DMS114 treated with DMSO at 0.1 percent for 48 hours (cell line): ENCODE results near the gene TGFA.

Experiments used
- DNase-seq: peaks from one replicate; lab custom pipeline; 2025; ENCODE audit not compliant: unreplicated experiment; lab: John Stamatoyannopoulos, UW

Gene TGFA

DNA sequence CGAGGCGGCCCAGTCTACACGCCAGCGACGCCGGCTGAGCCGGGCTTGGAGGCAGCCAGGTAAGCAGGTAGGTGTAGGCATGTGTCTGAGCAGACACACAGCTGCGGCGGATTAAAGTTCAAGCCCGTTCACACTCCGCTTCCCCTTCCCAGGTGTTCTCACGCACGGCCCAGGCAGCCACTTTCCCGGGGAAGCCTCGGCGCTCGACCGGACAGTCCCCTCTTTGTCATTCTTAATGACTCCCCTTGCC lies 367 bp downstream of the TGFA start:
- no peak for DNase-seq

DNA sequence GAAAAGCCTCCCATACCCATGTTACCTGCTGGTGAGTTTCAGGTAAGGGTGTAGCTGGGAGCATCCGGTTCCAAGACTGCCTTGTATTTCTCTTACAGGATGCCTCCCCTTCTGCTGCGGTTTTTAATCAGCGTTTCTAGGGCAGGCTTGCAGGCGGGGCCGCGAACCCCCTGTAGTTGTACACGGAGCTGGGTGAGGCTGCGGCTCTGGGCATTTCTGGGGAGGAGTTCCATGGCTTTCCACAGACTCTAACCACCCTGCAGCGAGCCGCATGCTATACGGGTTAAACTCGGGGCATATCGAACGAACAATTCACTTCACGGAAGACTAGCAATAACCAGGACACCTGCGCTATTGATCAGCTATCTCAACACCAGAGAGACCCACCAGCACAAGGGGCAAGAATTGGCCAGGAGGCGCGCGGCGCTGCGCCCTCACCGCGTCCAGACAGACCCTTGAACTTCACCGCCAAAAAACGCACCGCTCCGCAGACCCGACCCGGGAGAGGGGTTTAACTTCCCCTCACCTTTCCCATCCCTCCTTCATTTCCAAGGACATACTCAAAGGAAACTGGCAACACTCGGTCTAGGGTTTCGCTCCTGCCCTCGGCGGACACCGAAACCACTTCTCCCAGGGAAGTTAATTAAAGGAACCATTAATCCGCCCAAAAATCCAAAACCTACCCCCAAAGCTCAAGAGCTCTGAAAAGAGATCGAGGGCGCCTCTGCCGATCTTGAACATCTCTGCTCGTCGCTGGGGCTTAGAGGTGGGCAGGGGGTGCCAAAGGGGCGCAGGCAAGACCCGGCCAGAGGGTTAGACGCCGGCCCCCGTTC lies 909 bp downstream of the TGFA start:
- DNase-seq = no peak

DNA sequence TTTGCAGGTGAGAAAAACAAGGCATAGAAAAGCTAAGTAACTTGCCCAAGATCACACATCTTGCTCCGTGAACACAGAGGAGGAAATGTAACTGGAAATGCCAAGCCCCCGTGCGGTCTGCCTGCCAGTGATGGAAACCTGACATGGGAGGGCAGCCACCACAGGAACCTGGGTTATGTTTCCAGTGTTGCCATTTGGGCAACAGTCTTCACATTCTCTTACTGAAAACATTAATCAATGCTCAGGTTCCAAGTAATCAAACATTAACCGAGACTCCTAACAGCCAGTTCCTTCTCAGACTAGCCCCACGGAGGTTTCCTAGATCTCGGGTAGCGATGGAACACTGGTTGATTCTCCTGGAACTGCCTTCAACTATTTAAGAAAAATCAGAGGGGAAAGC lies 2.5 kb downstream of the TGFA start:
- DNase-seq = no peak

DNA sequence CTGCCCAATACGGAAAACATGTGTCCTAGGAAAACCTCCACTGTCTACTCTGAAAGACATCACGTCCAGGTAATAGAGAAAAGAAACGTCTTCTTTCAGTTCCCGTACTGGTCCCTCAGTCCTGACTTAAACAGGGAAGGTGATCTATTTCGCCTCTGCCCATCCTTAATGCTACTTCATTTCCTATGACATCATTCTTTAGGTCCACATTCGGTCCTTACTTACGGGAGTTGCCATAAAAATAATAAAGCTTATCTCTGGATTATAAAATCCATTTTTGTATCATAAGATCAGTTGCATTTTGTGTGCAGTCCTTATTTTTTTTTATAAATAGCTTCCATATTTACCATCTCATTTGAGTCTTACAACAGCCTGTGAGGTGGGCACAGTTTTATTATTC lies 3.7 kb downstream of the TGFA start:
- DNase-seq = no peak

DNA sequence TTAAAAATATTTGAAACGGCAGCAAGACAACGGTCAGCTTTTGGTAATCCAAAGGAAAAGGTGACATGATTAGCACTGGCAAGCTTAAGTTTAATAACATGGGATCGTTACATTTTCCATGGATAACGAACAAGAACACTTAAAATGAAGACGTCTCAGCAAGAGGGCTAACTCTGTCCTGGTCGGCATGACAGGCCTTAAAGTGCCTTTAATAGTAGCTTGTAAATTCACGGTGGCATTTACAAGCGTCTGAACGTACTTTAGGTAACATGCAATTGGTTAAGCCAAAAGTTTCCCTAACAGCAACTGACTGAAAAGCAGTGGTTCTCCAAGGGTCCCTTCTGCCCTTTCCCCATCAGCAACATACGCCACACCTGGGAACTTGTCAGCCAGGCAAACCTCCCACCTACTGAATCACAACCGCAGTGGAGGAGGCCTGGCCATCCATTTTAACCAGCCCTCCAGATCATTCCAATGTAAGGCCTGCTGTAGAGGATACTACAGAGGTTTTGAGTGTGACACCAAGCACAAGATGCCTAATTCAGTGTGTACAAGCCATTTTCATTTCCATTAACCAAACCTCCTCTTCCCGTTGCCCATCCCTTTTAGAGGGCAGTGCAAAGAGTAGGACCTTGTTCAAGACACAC lies 4.4 kb downstream of the TGFA start:
- no peak for DNase-seq

DNA sequence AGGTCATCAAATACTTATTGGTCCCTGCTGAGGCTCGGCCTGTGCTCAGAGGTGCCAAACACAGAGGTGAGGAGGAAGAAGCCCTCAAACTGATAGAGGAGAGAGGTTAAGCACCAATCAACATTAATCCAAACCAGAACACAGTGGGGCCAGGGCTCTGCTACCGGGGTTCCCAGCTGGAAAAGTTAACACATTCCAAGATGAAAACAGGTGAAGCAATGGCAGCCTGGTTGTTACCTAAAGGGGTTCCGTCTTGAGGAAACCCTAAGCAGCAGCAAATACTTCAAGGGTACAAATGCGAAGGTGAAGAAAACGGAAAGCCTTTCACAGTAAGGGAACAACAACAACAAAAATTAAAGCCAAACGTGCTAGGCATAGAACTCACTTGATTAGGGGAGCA lies 5.4 kb downstream of the TGFA start:
- no peak for DNase-seq

DNA sequence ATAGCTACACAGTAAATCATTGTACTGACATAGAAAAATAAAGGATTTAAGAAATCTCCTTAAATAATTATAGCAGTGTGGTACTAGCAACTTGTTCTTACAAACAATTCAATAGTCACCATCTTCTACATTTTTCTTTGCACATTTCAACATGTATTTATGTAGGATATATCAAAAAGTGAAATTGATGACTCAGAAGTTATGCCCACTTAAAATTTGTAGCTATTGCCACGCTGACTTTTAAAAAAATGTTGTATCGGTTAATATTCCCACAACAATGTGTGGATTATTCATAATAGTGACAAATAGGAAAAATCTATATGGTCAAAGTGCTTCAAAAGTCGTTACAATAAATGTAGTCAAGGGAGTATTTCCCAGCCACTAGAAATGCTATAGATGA lies 6.7 kb downstream of the TGFA start:
- no peak for DNase-seq

DNA sequence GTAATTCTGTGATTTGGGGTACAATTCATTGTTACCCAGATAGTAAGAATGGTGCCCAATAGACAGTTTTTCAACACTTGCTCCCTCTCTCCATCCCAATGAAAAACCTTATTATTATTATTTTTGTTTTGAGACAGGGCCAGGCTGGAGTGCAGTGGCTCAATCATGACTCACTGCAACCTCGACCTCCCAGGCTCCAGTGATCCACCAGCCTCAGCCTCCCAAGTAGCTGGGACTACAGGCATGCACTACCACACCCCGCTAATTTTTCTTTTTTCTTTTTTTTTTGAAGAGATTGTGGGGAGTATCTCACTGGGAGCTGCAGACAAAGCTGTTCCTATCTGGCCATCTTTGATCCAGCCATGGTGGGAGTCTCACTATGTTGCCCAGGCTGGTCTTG lies 7.2 kb downstream of the TGFA start:
- DNase-seq = no peak

DNA sequence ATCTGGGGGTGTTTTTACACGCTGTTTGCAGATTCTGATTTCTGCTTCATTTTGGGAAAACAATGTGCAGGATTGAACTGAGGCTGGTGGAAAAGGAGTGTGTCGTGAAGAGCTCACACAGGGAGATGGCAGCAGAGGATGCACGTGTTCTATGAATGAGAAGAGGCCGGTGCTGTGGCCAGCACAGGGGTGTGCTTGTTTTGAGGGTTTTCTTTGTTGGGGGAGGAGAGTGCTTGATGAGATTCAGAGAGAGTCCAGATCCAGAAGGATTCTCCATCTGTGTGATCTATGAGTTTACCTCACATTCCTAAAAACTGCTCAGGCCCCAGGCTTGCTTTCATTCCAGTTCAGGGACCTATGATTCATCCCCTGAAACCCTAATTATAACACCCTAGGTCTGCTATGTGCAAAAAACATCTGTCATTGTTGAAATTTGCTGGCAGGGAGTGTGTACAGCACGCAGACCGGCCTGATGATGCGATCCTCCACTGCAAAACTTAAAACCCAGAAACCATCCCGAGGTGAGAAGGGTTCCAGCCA lies 12.1 kb downstream of the TGFA start:
- no peak for DNase-seq

DNA sequence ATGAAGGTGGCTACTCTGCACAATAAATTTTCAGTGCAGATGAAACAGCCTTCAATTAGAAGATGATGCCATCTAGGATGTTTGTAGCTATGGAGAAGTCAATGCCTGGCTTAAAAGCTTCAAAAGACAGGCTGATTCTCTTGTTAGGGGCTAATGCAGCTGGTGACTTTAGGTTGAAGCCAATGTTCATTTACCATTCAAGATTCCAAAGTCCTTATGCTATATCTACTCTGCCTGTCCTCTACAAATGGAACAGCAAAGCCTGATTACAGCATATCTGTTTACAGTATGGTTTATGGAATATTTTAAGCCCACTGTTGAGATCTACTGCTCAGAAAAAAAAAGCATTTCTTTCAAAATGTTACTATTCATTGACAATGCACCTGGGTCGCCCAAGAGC lies 15.8 kb downstream of the TGFA start:
- DNase-seq = no peak

DNA sequence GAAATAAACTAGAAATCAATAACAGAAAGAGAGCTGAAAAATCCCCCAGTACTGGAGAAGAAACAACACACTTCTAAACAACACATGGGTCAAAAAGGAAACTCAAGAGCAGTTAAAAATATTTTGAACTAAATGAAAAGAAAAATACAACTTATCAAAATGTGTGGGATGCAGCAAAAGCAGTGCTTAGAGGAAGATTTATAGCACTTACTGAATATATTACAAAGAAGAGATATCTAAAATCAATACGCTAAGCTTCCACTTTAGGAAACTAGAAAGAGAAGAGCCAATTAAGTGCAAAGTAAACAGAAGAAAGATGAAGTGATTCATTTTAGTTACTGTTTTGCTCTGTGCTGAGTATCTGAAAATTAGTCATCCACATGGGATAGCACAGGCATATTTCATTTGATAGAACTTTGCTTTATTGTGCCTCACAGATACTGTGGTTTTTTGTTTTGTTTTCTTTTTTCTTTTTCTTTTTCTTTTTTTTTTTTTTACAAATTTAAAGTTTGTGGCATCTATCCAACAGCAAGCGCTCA lies 17.0 kb downstream of the TGFA start:
- DNase-seq = no peak

DNA sequence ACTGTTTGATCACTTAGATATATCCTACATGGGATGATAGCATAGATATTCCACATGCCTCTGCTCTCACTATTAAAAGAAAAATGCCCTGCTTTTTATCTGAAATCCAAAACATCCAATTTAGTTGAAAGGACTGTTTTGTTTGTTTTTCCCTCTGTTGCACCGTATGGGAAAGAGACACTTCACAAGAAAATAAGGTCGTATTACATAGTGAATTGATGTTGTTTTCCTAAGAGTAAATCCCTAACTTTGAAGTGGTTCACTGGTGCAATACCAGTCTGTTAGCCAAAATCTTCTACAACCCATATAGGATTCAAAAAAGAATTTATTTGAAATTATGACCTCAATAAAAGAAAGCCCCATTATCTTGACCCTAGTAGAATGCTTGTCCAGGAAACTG lies 18.1 kb downstream of the TGFA start:
- no peak for DNase-seq

DNA sequence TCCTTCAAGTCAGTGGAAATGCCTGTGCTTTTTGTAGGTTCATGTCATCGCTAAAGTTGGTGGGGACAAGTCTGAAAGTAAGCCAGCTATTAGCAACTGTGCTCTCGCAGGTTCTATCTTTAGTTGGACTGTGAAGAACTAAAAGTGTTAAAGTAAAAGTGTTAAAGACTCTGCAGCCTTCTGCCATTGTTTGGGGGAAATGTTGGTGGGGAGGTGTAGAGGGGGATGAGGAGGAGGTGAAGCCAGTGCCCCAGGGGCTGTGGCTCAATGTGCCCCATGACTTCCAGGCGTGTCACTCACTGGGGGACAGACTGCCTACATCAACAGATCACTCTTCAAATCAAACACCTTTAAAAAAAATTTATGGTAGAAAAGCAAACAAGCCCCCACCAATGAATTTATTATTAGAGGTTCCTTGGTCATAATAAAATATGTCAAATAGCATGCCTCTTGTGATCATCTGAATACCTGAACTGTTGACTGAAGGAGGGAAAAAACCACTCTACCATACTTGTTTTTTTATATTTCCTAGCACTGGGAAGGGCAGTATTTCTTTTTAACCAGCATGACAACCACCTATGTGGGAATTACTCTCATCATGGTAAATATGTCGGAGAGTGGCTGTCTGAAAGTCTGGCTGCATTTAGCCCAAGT lies 19.3 kb downstream of the TGFA start:
- DNase-seq = no peak

DNA sequence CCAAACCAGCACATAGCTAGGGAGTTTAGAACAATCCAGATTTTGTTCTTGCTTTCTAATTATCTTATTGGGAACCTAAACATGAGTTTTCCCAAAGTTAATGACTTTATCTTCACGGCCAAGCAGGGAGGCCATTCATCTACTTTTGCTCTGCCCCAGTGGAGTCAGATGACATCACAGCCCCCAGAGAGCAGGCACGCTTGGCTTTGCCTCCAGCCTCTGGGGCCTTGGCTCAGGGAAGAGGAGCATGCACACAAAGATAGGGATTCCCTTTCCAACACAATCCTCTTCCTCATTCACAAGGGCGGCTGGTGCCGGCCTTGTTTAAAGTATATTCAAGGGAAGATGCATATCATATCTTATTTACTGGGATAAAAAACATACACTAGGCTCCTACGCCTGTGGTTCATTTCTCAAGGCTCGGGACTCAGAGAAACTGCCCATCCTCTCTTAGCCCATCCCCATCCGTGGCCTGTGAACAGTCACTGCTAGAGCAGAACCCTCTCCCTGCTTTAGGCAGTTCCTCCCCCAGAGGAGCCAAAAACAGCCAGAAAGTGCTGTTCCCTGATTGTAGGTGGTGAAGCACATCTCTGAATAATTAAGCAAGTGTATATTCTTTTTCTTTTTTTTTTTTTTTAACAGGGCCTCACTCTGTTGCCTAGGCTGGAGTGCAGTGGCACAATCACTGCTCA lies 21.2 kb downstream of the TGFA start:
- DNase-seq = no peak

DNA sequence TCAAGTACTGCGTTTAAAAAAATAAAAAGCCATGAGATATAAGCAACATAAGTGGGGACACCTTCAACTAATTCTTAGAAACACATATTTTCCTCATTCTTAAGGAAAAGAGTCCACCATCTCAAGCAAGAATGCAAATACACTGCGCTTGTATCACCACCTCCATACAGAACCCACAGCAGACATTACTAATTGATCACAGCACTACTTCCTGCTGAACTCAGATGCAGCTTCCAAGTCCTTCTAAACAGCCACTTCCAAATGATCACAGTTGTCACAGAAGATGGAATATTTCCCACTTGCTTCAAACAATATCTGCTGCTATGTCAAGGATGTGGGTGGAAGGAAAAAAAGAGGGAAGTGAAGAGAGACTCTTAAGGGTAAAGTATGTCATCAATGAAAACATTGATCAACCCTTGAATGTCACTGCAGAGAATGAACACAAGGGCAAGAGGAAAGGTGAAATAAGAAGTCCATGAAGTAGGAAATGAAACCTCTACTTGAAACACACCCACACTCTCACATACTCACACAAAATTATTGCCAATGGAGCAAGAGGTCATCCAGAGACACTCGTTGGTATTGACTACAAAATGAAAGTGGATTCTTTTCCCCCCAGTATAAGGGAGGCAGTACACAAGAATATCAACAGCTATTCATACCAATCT lies 22.1 kb downstream of the TGFA start:
- DNase-seq = no peak

DNA sequence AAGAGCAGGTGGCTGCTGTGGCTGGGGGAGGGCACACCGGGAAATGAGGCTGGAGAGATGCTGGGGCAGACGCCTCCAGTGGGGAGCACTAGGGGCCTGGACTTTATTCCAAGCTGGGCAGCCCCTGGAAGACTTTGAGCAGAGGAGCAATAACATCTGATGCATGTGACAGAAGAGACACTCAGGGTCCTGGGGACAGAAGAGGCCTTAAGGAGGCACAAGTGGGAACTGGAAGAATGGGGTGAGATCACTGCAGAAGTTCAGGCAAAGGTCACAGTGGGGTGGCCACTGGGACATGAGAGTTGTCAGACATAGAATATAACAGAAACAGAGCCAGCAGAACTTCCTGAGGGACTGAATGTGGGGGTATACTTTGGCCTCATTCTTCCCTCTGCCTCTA lies 24.0 kb downstream of the TGFA start:
- no peak for DNase-seq

DNA sequence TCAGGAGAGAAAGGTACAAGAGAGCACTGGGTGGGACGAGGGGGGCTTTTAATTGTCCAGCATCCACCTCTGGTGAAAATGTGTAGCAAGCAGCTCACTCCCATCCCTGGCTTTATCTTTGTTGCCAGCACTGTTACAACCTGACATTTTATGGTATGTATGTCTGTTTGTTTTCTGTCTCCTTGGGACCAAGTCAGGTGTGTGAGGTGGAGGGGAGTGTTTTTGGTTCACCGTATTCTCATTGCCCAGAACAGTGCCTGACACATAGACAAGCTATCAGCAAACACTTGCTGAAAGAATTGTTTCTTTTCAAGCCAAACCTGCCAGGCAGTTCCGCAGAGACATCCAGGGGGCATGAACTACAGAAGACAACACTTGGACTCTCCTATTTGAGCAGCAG lies 24.7 kb downstream of the TGFA start:
- no peak for DNase-seq

DNA sequence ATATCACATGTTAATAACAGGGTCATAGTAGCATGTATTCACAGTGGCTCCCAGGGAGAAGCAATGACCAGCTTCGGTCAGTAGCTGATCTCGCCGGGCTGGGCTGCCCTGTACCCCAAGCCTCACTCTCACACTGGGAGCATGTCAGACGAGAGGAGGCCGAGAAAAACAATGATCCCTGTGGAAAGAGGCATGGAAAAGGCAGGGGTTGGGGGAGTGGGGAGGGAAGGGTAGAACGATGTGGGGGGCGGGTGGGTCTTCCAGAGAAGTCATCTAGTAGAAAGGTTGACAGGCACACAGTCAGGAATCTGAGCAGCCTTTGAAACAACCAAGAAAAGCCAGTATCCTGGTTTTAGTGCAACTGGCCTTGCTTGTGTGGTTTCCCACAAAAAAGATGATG lies 25.4 kb downstream of the TGFA start:
- no peak for DNase-seq

DNA sequence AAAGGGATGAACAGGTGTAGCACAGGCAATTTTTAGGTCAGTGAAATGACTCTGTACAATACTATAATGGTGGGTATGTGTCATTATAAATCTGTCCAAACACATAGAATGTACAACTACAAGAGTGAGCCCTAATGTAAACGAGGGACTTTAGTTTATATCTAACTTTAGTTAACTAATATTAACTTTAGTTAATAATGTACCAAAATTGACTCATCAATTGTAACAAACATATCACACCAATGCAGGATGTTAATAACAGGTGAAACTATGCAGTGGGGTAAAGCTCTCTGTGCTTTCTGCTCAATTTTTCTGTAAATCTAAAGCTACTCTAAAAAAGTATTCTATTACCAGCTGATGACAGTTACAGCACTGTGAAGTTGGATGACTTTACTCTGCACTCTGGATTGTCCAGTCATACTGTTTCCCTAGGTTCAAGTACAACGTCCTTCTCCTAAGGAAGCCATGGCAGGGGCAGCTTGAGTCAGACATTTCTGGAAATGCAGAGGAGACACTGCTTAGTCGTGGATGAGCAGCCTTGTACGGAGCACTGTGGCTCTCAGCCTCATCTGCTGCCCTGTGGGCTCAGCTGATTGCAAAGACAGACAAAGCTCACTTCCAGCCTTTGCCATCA lies 26.1 kb downstream of the TGFA start:
- DNase-seq = no peak

DNA sequence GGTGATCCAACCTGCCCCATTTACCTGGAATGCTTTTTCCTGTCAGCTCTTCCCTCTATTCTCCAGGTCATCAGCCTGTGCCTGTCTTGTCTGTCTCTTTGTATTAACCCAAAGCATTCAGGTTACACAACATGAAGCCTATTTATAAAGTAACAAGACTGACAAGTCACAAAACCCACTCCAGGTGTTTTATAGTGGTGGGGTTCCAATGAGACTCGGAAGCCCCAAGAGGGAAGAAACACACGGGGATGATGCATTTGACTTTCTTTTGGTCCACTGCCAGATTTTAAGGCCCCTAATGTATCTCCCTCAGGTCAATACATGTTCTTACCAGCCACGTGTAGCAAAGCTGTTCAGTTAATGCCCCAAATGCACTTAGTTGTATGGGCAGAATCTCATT lies 27.5 kb downstream of the TGFA start:
- DNase-seq = no peak

DNA sequence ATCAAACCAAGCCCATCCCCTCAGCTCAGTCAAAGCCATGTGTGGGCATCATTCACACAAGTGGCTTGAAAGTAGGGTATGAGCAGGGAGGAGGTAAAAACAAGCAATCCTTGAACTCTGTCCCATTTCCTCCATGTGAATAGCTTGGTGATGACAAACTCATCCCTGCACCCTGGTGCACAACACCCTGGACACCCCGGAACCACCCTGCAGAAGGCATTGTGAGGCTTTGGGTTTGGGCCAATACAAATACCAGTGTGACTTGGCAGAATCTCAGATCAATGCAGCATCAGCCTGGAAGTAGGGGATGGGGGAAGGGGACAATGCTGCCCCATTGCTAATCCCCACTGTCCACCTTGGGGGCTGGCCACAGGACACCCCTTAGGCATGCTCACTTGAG lies 28.6 kb downstream of the TGFA start:
- DNase-seq = no peak
